ENCODE results near the gene RWDD3.

Gene RWDD3

GRCh38 chr1:95226781-95227660, 7.0 kb upstream of the RWDD3 start:
- TF ChIP-seq CTCF (IDR thresholded peaks at IDR 0.05; ENCODE audit: extremely low read depth, insufficient read depth, missing control alignments): no peak
- no peak for DNase-seq (ENCODE audit: low spot score)
- in situ Hi-C loops (cut with MboI; ENCODE audit: low pct_unique_long_range_greater_than_20kb, low sequenced_read_pairs, unreplicated experiment): no loop called here

DNA sequence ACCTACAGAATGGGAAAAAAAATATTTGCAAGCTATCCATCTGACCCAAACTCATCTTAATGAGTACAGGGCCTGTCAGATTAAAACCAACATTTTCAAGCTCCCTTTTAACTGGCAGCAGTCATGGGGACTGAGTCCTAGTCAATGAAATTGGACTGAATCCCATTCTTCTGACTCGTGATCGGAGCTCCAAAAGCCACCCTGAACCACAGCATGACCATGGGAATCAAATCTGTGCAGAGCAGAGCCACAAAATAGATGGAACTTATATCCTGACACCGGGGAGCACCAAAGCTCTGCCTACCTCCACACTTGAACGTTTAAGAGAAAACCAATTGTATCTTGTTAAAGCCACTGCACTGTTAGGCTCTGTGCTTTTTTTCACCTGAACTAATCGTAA, 5.0 kb upstream of the RWDD3 start:
- in situ Hi-C loops (cut with MboI; ENCODE audit: low pct_unique_long_range_greater_than_20kb, low sequenced_read_pairs, unreplicated experiment): no loop called here
- no peak for DNase-seq (ENCODE audit: low spot score)
- no peak for TF ChIP-seq CTCF (IDR thresholded peaks at IDR 0.05; ENCODE audit: extremely low read depth, insufficient read depth, missing control alignments)

GRCh38 chr1:95229706-95230105, 4.3 kb upstream of the RWDD3 start:
- no peak for TF ChIP-seq CTCF (IDR thresholded peaks at IDR 0.05; ENCODE audit: extremely low read depth, insufficient read depth, missing control alignments)
- in situ Hi-C loops (cut with MboI; ENCODE audit: low pct_unique_long_range_greater_than_20kb, low sequenced_read_pairs, unreplicated experiment): loop anchor here (10.0 kb wide), 1 partner anchor 145 kb away; no protein-coding TSS in a partner anchor
- DNase-seq (ENCODE audit: low spot score): no peak

- no peak for DNase-seq (ENCODE audit: low spot score)
- no peak for TF ChIP-seq CTCF (IDR thresholded peaks at IDR 0.05; ENCODE audit: extremely low read depth, insufficient read depth, missing control alignments)
- in situ Hi-C loops (cut with MboI; ENCODE audit: low pct_unique_long_range_greater_than_20kb, low sequenced_read_pairs, unreplicated experiment): loop anchor here (10.0 kb wide), 1 partner anchor 145 kb away; no protein-coding TSS in a partner anchor
Observed at GRCh38 chr1:95230256-95230655, 3.8 kb upstream of the RWDD3 start.

GRCh38 chr1:95230768-95231191, 3.2 kb upstream of the RWDD3 start:
- no peak for DNase-seq (ENCODE audit: low spot score)
- TF ChIP-seq CTCF (IDR thresholded peaks at IDR 0.05; ENCODE audit: extremely low read depth, insufficient read depth, missing control alignments): no peak
- in situ Hi-C loops (cut with MboI; ENCODE audit: low pct_unique_long_range_greater_than_20kb, low sequenced_read_pairs, unreplicated experiment): loop anchor here (10.0 kb wide), 1 partner anchor 146 kb away; no protein-coding TSS in a partner anchor

DNA sequence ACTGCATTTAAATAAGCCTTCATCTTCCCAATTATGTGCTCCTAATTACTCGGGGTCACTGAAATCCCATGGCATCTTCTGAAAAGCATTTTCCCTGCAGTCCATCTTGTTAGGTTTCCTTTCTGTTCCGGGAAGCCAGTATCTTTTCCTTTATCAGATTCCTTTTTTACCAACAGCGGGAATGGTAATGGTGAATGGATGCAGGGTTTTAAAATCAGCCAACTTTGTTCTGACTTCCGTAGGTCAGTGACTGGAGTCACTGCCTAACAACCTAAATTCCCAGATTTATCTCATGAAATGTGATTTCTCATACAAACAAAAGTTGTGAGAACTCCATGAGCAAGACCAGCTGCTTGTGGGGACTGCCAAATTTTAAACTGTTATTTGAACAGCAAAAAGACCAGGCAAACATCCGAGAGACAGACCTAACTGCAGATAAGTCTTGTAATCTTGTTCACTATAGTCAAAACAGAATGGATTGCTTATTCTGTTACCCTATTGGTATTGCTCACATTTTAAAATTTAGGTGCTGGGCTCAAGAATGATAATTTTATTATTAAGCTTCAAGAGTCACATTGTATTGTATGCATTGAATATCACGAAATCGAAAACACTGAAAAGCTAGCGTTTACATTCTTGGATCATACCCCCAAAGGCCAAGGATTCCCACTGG, 1.2 kb upstream of the RWDD3 start:
- in situ Hi-C loops (cut with MboI; ENCODE audit: low pct_unique_long_range_greater_than_20kb, low sequenced_read_pairs, unreplicated experiment): loop anchor here (10.0 kb wide), 1 partner anchor 148 kb away; no protein-coding TSS in a partner anchor
- no peak for DNase-seq (ENCODE audit: low spot score)
- TF ChIP-seq CTCF (IDR thresholded peaks at IDR 0.05; ENCODE audit: extremely low read depth, insufficient read depth, missing control alignments): no peak
